Measurements from ENCODE around the gene LRIT2.
A peak's percentile ranks its signal among the peaks of the same experiment; 100 is the strongest.

LRIT2 gene

GRCh38 chr10:84205049-84205852 lies 20.1 kb downstream of the LRIT2 start:
- peak; percentile 25 for DNase-seq

GRCh38 chr10:84204610-84205009 lies 20.7 kb downstream of the LRIT2 start:
- DNase-seq = no peak

GRCh38 chr10:84204122-84204521 lies 21.2 kb downstream of the LRIT2 start:
- DNase-seq = no peak

- DNase-seq = no peak
These were observed 23.0 kb downstream of the LRIT2 start for GRCh38 chr10:84202349-84202748.

GRCh38 chr10:84201682-84202081 lies 23.7 kb downstream of the LRIT2 start:
- no peak for DNase-seq

GRCh38 chr10:84201244-84201606 lies 24.1 kb downstream of the LRIT2 start:
- no peak for DNase-seq

- no peak for DNase-seq
These were observed 24.7 kb downstream of the LRIT2 start for GRCh38 chr10:84200537-84201243.

- no peak for DNase-seq
These were observed 27.0 kb downstream of the LRIT2 start for GRCh38 chr10:84198206-84198915.

- no peak for DNase-seq
These were observed 27.7 kb downstream of the LRIT2 start for GRCh38 chr10:84197643-84198042.

GRCh38 chr10:84196941-84197340 lies 28.4 kb downstream of the LRIT2 start:
- DNase-seq = no peak

- DNase-seq = no peak
These were observed 29.3 kb downstream of the LRIT2 start for GRCh38 chr10:84196083-84196482.

GRCh38 chr10:84195044-84195830 lies 30.1 kb downstream of the LRIT2 start:
- no peak for DNase-seq

GRCh38 chr10:84194424-84195043 lies 30.8 kb downstream of the LRIT2 start, which contains the start of gene CDHR1:
TSS of gene CDHR1 (plus strand) at chr10:84194537. CDS start at chr10:84194761, 224 bp downstream.
- DNase-seq = peak; percentile 60

- DNase-seq = no peak
These were observed 31.4 kb downstream of the LRIT2 start for GRCh38 chr10:84193846-84194423.

- no peak for DNase-seq
These were observed 32.0 kb downstream of the LRIT2 start for GRCh38 chr10:84193327-84193726.

- DNase-seq = no peak
These were observed 34.2 kb downstream of the LRIT2 start for GRCh38 chr10:84191106-84191505.

- no peak for DNase-seq
These were observed 34.7 kb downstream of the LRIT2 start for GRCh38 chr10:84190621-84191020.

- DNase-seq = no peak
These were observed 36.5 kb downstream of the LRIT2 start for GRCh38 chr10:84188815-84189214.

GRCh38 chr10:84185526-84186175 lies 39.7 kb downstream of the LRIT2 start:
- DNase-seq = no peak

- no peak for DNase-seq
These were observed 40.8 kb downstream of the LRIT2 start for GRCh38 chr10:84184517-84184916.

GRCh38 chr10:84181631-84182030 lies 43.7 kb downstream of the LRIT2 start:
- DNase-seq = no peak

Data from activated gamma-delta T cell (primary cell).